DLD1 (cell line): Measurements from ENCODE around the gene HES1.
"Not testable (repeated sequence)": the region's sequence is repeated elsewhere in the genome, so short reads cannot be mapped to it uniquely, and the experiment has no call there.

Source experiments
- in situ Hi-C: cut with HindIII; loops from 2 replicates; pipeline ENCODE4 v1.10.0; 2017; ENCODE audit warnings: low sequenced_read_pairs

The HES1 gene

DNA sequence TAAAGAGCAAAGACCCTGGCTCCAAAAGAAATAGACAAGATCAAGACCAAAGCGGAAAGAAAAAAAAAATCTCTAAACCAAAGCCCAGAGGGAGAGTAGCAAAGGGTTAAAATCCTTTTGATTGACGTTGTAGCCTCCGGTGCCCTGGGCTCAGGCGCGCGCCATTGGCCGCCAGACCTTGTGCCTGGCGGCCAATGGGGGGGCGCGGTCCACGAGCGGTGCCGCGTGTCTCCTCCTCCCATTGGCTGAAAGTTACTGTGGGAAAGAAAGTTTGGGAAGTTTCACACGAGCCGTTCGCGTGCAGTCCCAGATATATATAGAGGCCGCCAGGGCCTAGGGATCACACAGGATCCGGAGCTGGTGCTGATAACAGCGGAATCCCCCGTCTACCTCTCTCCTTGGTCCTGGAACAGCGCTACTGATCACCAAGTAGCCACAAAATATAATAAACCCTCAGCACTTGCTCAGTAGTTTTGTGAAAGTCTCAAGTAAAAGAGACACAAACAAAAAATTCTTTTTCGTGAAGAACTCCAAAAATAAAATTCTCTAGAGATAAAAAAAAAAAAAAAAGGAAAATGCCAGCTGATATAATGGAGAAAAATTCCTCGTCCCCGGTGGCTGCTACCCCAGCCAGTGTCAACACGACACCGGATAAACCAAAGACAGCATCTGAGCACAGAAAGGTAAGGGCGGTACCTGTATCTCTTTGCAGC lies at the start of gene HES1:
Gene HES1, plus strand, starts transcription at position 343 of the 713 bp plus-strand sequence. Its CDS starts 233 bp downstream, at position 576.
- in situ Hi-C loops: loop anchor here (10.0 kb wide), 1 partner anchor 169 kb away; no protein-coding TSS in a partner anchor

DNA sequence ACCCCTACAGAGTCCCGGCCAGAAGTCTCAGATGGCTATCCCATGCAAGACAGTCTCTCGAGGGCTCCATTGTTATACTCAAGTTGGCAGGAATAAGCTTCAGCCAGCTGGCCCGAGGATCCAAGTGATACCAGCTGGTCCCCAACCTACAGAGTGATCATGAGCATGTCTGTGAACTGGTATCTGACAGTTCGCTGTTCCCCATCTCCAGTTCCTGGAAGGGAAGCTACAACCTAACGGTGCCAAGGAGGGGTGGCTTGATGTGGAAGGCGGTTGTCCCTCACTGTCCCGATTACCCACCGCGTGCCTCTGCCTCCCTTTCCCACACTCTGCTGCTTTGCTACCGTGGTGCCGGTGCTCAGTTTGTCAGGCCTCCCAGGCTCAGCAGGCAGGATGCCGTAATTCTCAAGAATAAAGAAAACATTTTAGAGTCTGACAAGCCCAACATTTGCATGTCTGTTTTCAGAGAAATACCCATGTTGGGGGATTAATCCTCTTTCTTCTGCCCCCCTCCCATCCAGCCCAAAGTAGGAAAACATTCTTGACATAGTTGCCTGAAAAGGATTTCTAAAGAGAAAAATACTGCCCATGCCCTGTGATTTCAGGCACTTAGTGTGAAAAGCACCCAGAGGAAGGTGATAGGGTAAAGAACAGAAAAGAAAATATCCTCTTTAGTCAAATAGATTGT lies 49.4 kb upstream of the HES1 start:
- in situ Hi-C loops: no loop called here

- in situ Hi-C loops: no loop called here
Measured at GRCh38 chr3:194087280-194087679, 48.7 kb upstream of the HES1 start.

DNA sequence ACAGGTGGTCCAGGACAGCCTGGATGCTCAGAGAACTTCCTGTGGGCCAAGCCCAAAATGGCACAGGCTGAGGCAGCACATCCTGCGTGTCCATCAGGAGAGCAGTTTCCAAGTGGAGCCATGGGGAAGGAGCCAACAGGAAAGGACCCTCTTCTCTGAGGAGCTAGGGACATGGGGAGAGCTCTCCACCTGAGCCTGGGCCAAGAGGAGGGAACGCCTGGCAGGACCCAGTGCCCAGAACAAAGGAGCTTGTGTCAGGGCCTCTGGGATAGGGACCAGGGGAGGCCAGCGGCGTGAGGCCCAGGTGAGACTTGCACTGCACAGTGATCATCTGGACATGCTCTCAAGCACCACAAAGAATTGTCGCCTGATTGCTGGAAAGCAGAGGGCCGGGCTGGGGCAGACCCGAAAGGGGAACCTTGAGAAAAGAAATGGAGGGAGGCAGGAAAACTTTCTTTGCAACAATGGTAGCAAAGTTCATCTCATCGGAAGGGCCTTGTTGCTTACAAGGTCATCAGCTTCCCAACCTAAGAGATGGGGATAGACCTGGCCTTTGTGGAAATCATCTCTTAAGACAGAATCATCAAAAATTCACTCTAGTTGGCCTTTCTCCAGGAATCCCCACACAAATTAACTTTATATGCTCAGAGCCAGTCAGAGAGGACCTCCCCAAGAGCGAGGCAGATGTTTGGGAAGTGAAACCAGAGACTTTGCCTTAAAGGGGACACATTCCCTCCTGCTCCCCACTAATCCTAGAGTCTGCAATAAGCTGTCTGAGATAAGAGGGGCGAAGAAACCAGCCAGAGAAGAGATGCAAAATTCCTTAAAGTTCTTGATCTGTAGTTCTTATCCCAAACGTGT lies 47.7 kb upstream of the HES1 start:
- in situ Hi-C loops: no loop called here

DNA sequence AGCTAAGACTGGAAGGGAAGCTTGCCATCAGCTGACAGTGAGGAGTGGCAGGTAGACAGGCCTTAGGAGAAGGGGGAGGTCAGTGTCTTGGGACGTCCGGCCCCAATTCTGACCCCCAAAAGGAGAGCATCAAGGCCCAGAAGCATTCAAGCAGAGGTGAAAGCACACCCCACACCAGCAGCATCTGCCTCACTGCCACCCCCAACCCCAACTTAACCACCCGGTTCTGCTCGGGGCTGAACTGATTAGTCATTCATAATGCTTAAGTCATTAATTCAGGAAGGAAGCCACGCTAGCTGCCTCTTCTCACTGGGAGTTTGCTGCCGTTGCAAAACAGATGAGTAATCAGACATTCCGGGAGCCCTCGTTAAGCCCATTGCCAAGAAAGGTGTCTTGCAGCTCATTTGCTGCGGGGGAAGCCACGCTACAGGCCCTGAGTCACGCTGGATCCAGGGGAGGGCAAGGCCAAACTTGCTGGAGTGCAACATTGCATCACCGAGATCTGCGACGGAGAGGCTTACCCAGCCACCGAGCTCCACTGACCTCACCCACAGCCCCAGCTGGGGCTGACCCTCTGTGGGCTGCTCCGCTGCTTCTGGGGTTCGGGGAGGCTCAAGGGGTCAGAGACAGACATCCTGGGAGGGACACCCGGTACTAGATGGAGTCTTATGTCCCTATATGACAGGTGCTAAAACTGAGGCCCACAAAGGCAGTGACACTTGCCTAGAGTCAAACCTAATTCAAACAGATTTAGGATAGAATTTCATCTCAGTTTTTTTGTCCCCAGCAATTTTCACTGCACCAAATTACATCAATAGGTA lies 46.4 kb upstream of the HES1 start:
- in situ Hi-C loops: no loop called here

- in situ Hi-C loops: not testable (repeated sequence)
Measured at GRCh38 chr3:194090178-194090555, 45.8 kb upstream of the HES1 start.

DNA sequence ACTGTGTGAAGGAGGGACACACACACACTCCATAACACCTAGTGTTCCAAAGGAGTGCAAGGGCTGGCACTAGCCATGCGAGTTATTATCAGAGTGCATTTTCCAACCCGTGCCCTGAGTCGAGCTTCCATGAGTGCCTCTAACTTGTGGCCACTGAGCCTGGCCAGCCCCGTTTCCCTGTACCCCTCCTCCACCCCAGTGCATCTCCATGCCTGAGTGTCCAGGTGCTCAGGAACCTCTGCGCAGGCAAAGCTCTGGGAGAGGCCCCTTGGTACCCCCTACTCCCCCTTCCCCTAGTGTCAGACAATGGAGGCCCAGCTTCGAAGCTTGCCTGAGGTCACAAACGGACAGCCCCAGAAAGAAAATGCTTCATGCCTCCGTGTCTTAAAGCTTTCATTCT lies 45.2 kb upstream of the HES1 start:
- in situ Hi-C loops: no loop called here

GRCh38 chr3:194091141-194091540 lies 44.8 kb upstream of the HES1 start:
- in situ Hi-C loops: no loop called here

DNA sequence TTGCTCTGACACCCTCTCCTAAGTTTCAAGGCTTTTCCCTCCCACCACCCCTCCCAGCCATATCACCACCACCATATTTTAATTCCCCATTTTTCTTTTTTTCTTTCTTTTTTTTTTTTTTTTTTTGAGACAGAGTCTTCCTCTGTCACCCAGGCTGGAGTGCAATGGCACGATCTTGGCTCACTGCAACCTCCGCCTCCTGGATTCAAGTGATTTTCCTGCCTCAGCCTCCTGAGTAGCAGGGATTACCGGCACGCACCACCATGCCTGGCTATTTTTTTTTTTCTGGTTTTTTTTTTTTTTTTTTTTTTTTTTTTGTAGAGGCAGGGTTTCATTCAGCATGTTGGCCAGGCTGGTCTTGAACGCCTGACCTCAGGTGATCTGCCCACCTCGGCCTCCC lies 44.1 kb upstream of the HES1 start:
- in situ Hi-C loops: not testable (repeated sequence)

DNA sequence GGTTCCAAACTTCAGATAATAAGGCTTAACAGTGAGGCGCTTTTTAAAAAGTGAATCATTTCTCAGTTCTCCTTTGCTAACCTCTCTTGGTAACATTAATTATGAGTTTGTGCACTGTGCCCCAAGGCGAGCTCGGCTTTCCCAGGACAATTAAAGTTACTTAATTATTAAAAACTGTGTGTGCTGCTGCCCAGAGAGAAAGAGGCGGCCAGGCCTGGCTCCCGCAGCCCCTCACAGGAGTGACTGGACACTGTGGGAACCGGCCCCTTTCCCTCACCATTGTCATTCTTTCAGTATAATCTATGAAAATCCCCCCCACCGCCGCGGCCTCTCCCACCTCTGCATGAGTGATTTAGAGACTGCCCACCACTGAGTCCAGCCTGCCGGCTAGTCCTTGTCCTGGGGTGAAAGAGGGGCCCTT lies 43.1 kb upstream of the HES1 start:
- in situ Hi-C loops: no loop called here

- in situ Hi-C loops: no loop called here
Measured at GRCh38 chr3:194093842-194094241, 42.1 kb upstream of the HES1 start.

- in situ Hi-C loops: no loop called here
Measured at GRCh38 chr3:194095464-194095863, 40.5 kb upstream of the HES1 start.

DNA sequence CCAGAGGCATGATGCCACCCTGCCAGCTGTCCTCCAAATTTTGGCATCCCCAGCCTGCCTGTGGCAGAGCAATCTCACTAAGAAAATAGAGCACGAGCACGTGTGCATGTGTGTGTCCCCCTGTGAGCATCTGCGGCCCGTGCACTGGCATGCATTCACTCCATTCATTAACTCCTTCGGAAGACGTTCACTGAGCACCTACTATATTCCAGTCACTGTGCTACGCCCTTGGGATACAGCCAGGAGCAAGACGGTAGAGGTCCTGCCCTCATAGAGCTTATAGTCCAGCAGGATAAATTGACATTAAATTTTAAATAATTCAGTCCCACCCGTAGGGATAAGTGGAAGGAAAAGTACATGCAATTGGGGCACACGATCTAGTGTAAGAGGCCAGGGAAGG lies 40.0 kb upstream of the HES1 start:
- in situ Hi-C loops: no loop called here

DNA sequence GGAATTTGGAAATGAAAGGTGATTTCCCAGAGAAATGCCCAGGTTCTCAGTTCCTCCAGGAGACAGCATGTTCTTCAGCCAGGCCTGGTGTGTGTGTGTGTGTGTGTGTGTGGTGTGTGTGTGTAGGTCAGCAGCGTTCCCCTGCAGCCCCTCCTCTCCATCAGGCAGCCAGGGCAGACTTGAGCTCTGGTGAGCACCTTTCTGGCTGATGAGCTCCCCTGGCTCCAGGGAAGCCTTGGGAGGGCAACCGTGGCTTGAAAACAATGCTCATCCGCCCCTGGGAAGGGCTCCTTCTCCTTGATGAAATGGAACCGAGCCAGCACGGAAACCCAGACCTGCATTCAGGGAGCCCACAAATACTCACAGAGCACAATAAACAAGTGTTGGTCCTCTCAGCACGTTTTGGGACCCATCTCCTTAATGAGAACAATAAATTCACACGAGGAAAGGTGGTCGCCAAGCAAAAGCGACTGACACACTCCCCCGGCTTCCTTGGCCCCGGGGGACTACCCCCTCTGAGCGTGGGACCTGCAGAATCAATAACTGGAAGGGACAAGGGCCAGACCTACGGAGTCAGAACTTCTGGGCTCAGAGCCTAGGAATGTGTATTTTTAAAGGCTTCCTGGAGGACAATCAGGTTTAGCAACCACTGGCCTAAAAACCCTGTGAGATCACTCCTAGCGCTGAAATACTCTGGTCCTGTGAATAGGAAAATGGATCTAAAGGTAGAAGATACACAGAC lies 38.6 kb upstream of the HES1 start:
- in situ Hi-C loops: no loop called here

DNA sequence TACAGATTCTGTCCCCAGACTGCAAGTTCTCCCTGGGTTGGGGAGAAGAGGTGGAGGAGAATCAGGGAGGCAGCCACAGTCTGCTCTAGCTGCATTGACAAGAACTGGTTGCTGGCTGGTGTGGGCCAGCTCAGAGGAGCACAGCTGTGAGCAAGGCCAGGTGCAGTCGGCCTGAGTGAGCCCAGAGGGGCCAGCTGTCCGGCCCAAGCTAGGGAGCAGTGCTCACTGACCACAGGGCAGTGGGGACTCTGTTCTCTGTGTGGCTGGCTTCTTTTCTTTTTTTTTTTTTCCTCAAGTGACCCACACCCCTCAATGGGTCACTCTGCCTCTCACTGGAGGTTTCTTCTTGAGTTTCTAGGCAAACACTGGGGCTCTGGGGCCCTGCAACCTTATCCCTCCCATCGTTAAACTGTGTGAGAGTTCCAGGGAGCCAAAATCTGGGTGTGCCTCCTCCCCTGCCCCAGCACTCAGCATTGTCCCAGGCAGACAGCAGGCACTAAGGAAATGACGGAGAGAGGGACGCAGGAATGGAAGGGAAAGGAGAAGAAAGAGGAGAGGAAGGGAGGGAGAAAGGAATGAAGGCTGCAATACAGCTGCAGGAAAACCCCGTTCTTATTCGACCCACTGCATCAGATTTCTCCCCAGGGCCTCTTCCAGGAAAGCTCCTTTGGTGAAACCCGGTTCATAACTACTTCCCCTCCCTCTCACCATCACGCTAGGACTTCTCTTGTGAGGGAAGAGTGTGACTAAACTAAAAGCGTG lies 37.7 kb upstream of the HES1 start:
- in situ Hi-C loops: no loop called here

DNA sequence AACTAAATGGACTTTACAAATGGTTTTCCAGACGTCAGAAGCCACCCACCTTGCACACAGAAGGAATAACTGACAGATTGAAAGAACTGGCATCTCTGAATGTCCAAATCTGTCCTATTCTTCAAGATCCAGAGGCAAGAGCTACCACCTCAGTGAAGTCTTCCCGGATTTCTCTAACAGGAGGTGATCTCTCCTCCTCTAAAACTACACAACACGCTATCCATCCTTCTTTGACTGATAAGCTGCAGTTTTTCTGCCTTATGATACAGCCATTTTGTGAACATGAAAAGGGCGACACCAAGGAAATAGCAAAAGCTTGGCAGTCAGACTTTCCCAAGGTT lies 37.1 kb upstream of the HES1 start:
- in situ Hi-C loops: no loop called here

DNA sequence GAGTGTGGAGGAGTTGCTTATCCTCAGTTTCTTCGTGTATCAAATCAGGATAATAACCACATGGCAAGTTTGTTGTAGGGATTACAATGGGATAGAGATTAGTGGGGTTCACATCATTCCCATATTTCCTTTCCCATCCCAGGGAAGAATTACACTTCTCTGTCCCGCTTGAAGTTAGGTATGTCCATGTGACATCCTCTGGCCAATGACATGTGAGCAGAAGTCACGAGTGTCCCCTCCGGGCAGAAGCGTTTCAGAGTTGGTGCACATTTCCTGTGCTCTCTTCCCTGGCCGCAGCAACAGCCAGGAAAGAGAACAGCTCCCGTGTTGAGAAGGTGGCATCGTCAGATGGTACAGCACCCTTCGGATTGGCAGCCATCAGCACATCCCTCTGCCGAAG lies 36.7 kb upstream of the HES1 start:
- in situ Hi-C loops: no loop called here

GRCh38 chr3:194100856-194101390 lies 35.0 kb upstream of the HES1 start:
- in situ Hi-C loops: no loop called here
